GM13976 (cell line): Measurements from ENCODE around the gene ARHGEF37.

Experiments
- DNase-seq: peaks from one replicate; pipeline ENCODE4 v3.0.0; 2012; ENCODE audit warnings: low spot score
- CTCF ChIP-seq: IDR thresholded peaks from 2 replicates; pipeline ENCODE4 v1.5.1; 2012; ENCODE audit warnings: borderline replicate concordance, mild to moderate bottlenecking; ENCODE audit not compliant: insufficient read depth; ENCODE audit errors: extremely low read depth, missing control alignments, control extremely low read depth
- in situ Hi-C: fragments of 300-500 bp; cut with MboI; formaldehyde crosslinking; loops from one replicate; pipeline ENCODE4 v1.12.0; 2022; ENCODE audit warnings: low sequenced_read_pairs, mixed read lengths, inconsistent platforms; ENCODE audit not compliant: unreplicated experiment

The ARHGEF37 gene

GRCh38 chr5:149629421-149629820, 48.1 kb downstream of the ARHGEF37 start:
- no peak for TF ChIP-seq CTCF
- DNase-seq: no peak
- in situ Hi-C loops: no loop called here

- in situ Hi-C loops: no loop called here
- TF ChIP-seq CTCF: no peak
- DNase-seq: no peak
Observed at GRCh38 chr5:149630337-149630736, 49.0 kb downstream of the ARHGEF37 start.

- in situ Hi-C loops: no loop called here
- TF ChIP-seq CTCF: no peak
- no peak for DNase-seq
Observed at GRCh38 chr5:149631506-149631905, 50.2 kb downstream of the ARHGEF37 start.

GRCh38 chr5:149632311-149633251, 51.3 kb downstream of the ARHGEF37 start:
- no peak for DNase-seq

GRCh38 chr5:149633476-149634350, 52.4 kb downstream of the ARHGEF37 start:
- in situ Hi-C loops: no loop called here
- no peak for TF ChIP-seq CTCF
- DNase-seq: no peak

More at GRCh38 chr5:149632311-149633251, 51.3 kb downstream of the ARHGEF37 start:
- no peak for TF ChIP-seq CTCF
- in situ Hi-C loops: no loop called here

- in situ Hi-C loops: loop anchor here (5.0 kb wide), 2 partner anchors 192 to 367 kb away; partner anchors contain the start of genes HMGXB3 and TIGD6
- no peak for TF ChIP-seq CTCF
- DNase-seq: no peak
Observed at GRCh38 chr5:149635394-149635793, 54.1 kb downstream of the ARHGEF37 start.
